GM12878 (cell line): Measurements from ENCODE around the gene CENPP. TPM values are rescaled to one million over a fixed set of nuclear protein-coding genes. Genes with fewer than 3 reads are reported as not detected.

Experiments used
- ATAC-seq: fragments of 200-7000 bp; cut with Tn5 transposase; 3 replicates; pipeline ENCODE4 v1.9.1; 2020; ENCODE audit warnings: mild to moderate bottlenecking, moderate library complexity
- BruUV-seq: library from RNA; stranded (reverse); fragments of 400-500 nt; replicated peaks from 2 replicates; lab custom pipeline; 2021; lab: Mats Ljungman, UMichigan
- CTCF ChIA-PET: fragments of 300-600 bp; sonication (Branson Sonifier 250); formaldehyde crosslinking; extraction: SDS; loops from one replicate; lab custom pipeline; 2021; ENCODE audit warnings: inconsistent platforms; lab: Yijun Ruan, JAX
- POLR2A ChIA-PET: fragments of 350-600 bp; formaldehyde crosslinking; extraction: SDS; loops from one replicate; lab custom pipeline; 2021; ENCODE audit warnings: inconsistent platforms; lab: Charles Lee
- RAD21 ChIA-PET: fragments of 300-600 bp; sonication (Branson Sonifier 250); formaldehyde crosslinking; loops from one replicate; lab custom pipeline; 2023; ENCODE audit warnings: antibody characterized with exemption; ENCODE audit not compliant: unreplicated experiment; lab: Charles Lee
- SMC1A ChIA-PET: fragments of 300-600 bp; sonication (Branson Sonifier 250); formaldehyde crosslinking; loops from one replicate; lab custom pipeline; 2023; ENCODE audit not compliant: unreplicated experiment, uncharacterized antibody; lab: Charles Lee
- DNase-seq: peaks from one replicate; pipeline ENCODE4 v3.0.0-alpha.2; 2011; ENCODE audit warnings: low read depth, low spot score
- FAIRE-seq: peaks from 3 replicates; lab custom pipeline; 2011; peaks lifted over from hg19 to GRCh38; lab: Jason Lieb, UNC
- H2AFZ ChIP-seq: 2 replicates; pipeline ENCODE4 v1.6.0; 2011; ENCODE audit warnings: low read depth, low read length, control low read depth; ENCODE audit not compliant: control insufficient read depth
- H3K27ac ChIP-seq: 2 replicates; pipeline ENCODE4 v1.5.1; 2011; ENCODE audit warnings: control low read depth; ENCODE audit not compliant: control insufficient read depth, insufficient read depth
- H3K27me3 ChIP-seq, 2 experiments: replicated peaks in 1 of 2; 2 replicates each; pipeline versions ENCODE4 v1.6.0 to v1.6.1; 2011; ENCODE audit warnings: low read length in 1 of 2; ENCODE audit not compliant: control insufficient read depth in 2 of 2, insufficient read depth in 2 of 2
- H3K36me3 ChIP-seq, 2 experiments: 2 replicates each; pipeline ENCODE4 v1.5.1; 2011; ENCODE audit warnings: low read length in 1 of 2; ENCODE audit not compliant: control insufficient read depth in 2 of 2, insufficient read depth in 2 of 2
- H3K4me1 ChIP-seq: 2 replicates; pipeline ENCODE4 v1.6.1; 2011; ENCODE audit warnings: mild to moderate bottlenecking, low read length, moderate library complexity, mixed read lengths; ENCODE audit not compliant: control insufficient read depth, insufficient read depth
- H3K4me2 ChIP-seq: 2 replicates; pipeline ENCODE4 v1.6.0; 2011; ENCODE audit warnings: control low read depth; ENCODE audit not compliant: control insufficient read depth, insufficient read depth
- H3K4me3 ChIP-seq: fragments of 200-600 bp; sonication (generic); 2 replicates; pipeline ENCODE4 v1.5.1; 2016
- H3K79me2 ChIP-seq: 2 replicates; pipeline ENCODE4 v1.6.0; 2011; ENCODE audit warnings: low read length; ENCODE audit not compliant: control insufficient read depth, insufficient read depth
- H3K9ac ChIP-seq: 2 replicates; pipeline ENCODE4 v1.8.0; 2011; ENCODE audit warnings: low read length, control low read depth, mixed read lengths; ENCODE audit not compliant: control insufficient read depth, insufficient read depth
- H3K9me3 ChIP-seq: replicated peaks from 3 replicates; pipeline ENCODE4 v1.5.1; 2011; ENCODE audit warnings: mild to moderate bottlenecking, low read length; ENCODE audit not compliant: control insufficient read depth, insufficient read depth
- H4K20me1 ChIP-seq: 2 replicates; pipeline ENCODE4 v1.6.0; 2011; ENCODE audit not compliant: control insufficient read depth, insufficient read depth
- CBX3 ChIP-seq: fragments of 200-600 bp; sonication (generic); IDR thresholded peaks from 2 replicates; pipeline ENCODE4 v1.6.1; 2016; ENCODE audit warnings: low read depth, borderline replicate concordance
- CHD2 ChIP-seq: IDR thresholded peaks from 2 replicates; pipeline ENCODE4 v1.6.1; 2011; ENCODE audit warnings: low read depth, low read length, improper control_type of control experiment, borderline replicate concordance
- EP300 ChIP-seq, 2 experiments: fragments of 150-350 bp in 1 of 2; IDR thresholded peaks; 2 replicates each; pipeline ENCODE4 v1.6.1; 2011 to 2012; ENCODE audit warnings: low read depth in 2 of 2, low read length in 2 of 2, borderline replicate concordance in 1 of 2, improper control_type of control experiment in 1 of 2, inconsistent platforms in 1 of 2; ENCODE audit not compliant: control insufficient read depth in 1 of 2
- ETV6 ChIP-seq, 2 experiments: fragments of 450-650 bp in 1 of 2; IDR thresholded peaks in 1 of 2; conservative IDR thresholded peaks in 1 of 2; 2 replicates each; pipeline ENCODE4 v1.6.1; 2014; ENCODE audit warnings: antibody characterized with exemption in 1 of 2, borderline replicate concordance in 1 of 2, low read depth in 1 of 2, mild to moderate bottlenecking in 1 of 2, moderate library complexity in 1 of 2
- JUNB ChIP-seq: IDR thresholded peaks from 2 replicates; pipeline ENCODE4 v1.6.1; 2016; ENCODE audit warnings: antibody characterized with exemption, mild to moderate bottlenecking
- JUND ChIP-seq: IDR thresholded peaks from 2 replicates; pipeline ENCODE4 v1.6.1; 2012; ENCODE audit warnings: low read depth, mild to moderate bottlenecking, low read length, improper control_type of control experiment, moderate library complexity
- POLR2A ChIP-seq: IDR thresholded peaks from 2 replicates; pipeline ENCODE4 v1.6.1; 2011; ENCODE audit warnings: low read depth, mild to moderate bottlenecking, low read length
- POLR2AphosphoS2 ChIP-seq: IDR thresholded peaks from 2 replicates; pipeline ENCODE4 v1.6.1; 2011; ENCODE audit warnings: low read depth, mild to moderate bottlenecking, low read length, improper control_type of control experiment, moderate library complexity
- RBBP5 ChIP-seq: fragments of 200-600 bp; sonication (generic); conservative IDR thresholded peaks from 2 replicates; pipeline ENCODE4 v1.6.1; 2016
- RCOR1 ChIP-seq: conservative IDR thresholded peaks from 2 replicates; pipeline ENCODE4 v1.6.1; 2012; ENCODE audit warnings: low read depth, low read length, improper control_type of control experiment
- RFX5 ChIP-seq: IDR thresholded peaks from 2 replicates; pipeline ENCODE4 v1.6.1; 2011; ENCODE audit warnings: low read depth, low read length, improper control_type of control experiment
- SPI1 ChIP-seq: IDR thresholded peaks from 2 replicates; pipeline ENCODE4 v1.6.1; 2011; ENCODE audit warnings: low read depth, mild to moderate bottlenecking, low read length, moderate library complexity, borderline replicate concordance; ENCODE audit not compliant: insufficient read depth
- ZBTB4 ChIP-seq: fragments of 450-650 bp; formaldehyde crosslinking; IDR thresholded peaks from 2 replicates; pipeline ENCODE4 v1.4.0; 2022; ENCODE audit warnings: mild to moderate bottlenecking, moderate library complexity
- ZNF24 ChIP-seq: fragments of 450-650 bp; IDR thresholded peaks from 2 replicates; pipeline ENCODE4 v1.6.1; 2017; ENCODE audit warnings: antibody characterized with exemption, mild to moderate bottlenecking
- WGBS: methylation state at CpG from one replicate; pipeline ENCODE4 v1.1.6; 2016; ENCODE audit warnings: low lambda C conversion rate; ENCODE audit not compliant: insufficient replicate concordance, insufficient coverage; ENCODE audit errors: missing lambda C conversion rate; 5-methylcytosine and 5-hydroxymethylcytosine counted together
- in situ Hi-C: fragments of 300-500 bp; cut with MboI; formaldehyde crosslinking; loops from 9 replicates; pipeline ENCODE4 v1.14.3; 2018; ENCODE audit warnings: mixed read lengths
- intact Hi-C: fragments of 100-400 bp; cut with micrococcal nuclease; formaldehyde crosslinking; loops from one replicate; pipeline ENCODE4 v1.14.2; 2022; ENCODE audit not compliant: unreplicated experiment
- polyA plus RNA-seq, 11 experiments: library from polyadenylated mRNA; depleted of rRNA in 4 of 11; unstranded in 6 of 11; stranded (reverse) in 5 of 11; fragments of >200 nt; fragmentation: Nextera tagmentation in 4 of 11; fragmentation: Illumina TruSeq in 1 of 11; extraction: Ambion mirVana in 4 of 11; extraction: Trizol in 1 of 11; gene quantifications; 1 replicate in 1 of 11; 2 replicates in 10 of 11; pipeline versions ENCODE4 v1.2.1 to v1.2.3, GENCODE V29; 2011 to 2016; ENCODE audit warnings: inconsistent platforms in 2 of 11, missing spikeins in 2 of 11, low read depth in 1 of 11
- total RNA-seq, 4 experiments: library from RNA; depleted of rRNA in 3 of 4; stranded (reverse); fragments of >200 nt in 3 of 4; fragmentation: Illumina TruSeq in 1 of 4; extraction: Trizol in 1 of 4; gene quantifications; 2 replicates each; pipeline versions ENCODE4 v1.2.1 to v1.2.3, GENCODE V29; 2013 to 2021
- TF ChIP-seq, protein P1 (sequence below): fragments of 450-650 bp; IDR thresholded peaks from 2 replicates; pipeline ENCODE4 v1.6.1; 2017; ENCODE audit warnings: low read depth, mild to moderate bottlenecking, moderate library complexity

Gene CENPP
- total and polyA plus RNA-seq, 10 of the 15 experiments (the other 5 are each of a cell fraction or from before 2014, with no cell fraction given): 9.4 to 31.4 (median 19.8) TPM

DNA sequence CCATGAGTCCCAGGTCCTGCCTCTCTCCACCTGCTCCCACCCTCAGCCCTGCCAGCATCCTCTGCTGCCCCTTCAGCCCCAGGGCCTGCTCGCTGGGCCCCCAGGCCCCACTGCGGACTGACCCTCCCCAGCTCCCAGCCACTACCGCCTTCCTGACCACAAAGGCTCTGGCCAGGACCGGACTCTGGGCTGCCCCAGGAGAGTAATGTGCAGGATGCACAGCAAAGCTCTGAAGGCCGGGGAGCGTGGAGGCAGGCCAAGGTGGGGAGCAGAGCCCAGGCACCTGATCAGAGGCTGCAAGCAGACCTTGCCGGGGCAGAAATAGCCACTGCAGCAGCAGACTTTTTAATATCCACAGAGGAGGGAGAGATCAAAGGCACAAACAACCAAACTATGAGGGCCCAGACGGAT, 316.3 kb downstream of the CENPP start:
- FAIRE-seq (no peak), ATAC-seq (no peak), DNase-seq (no peak)
- Histone ChIP-seq H3K4me3 (no peak overlapping the region), H3K4me2 (no peak overlapping the region), H3K27me3 (no peaks in the 10 kb centered on the region), H3K79me2 (no peaks in the 10 kb centered on the region), H3K36me3 (peaks cover 15 to 36% of the 10 kb centered on the region in 2 experiments), H2AFZ (no peak overlapping the region), H3K9ac (no peak overlapping the region), H3K27ac (no peak overlapping the region), H3K9me3 (no peaks in the 10 kb centered on the region; the same call in 2 of the 3 replicates), H3K4me1 (no peaks in the 10 kb centered on the region), H4K20me1 (no peaks in the 10 kb centered on the region; the same call in 1 of the 2 replicates)
- RAD21 ChIA-PET: no interaction called here
- SMC1A ChIA-PET: no interaction called here
- POLR2A ChIA-PET: interaction anchor here (0.6 kb wide), 1 partner anchor 10 kb away, joined by 8 read pairs; no protein-coding TSS in a partner anchor
- CTCF ChIA-PET: no interaction called here
- intact Hi-C loops (no loop called here), in situ Hi-C loops (no loop called here)
- WGBS: 88% methylated on average over 8 of the region's 8 CpGs
- TF ChIP-seq RFX5 (no peak), ETV6 (conservative IDR thresholded peaks at IDR 0.05 in 1 of 2, IDR thresholded peaks at IDR 0.05 in 1 of 2; ENCODE audit: borderline replicate concordance in 1 of 2, low read depth in 1 of 2) (no peak), POLR2A (no peak), JUND (no peak), RBBP5 (no peak), POLR2AphosphoS2 (no peak), CBX3 (no peak), RCOR1 (no peak), CHD2 (no peak), JUNB (no peak), ZBTB4 (CRISPR knock-in tag) (no peak), SPI1 (no peak), EP300 (IDR thresholded peaks at IDR 0.05; ENCODE audit: borderline replicate concordance in 1 of 2, control insufficient read depth in 1 of 2, low read depth in 2 of 2, low read length in 2 of 2) (no peak), ZNF24 (no peak)
- TF ChIP-seq, protein P1, sequence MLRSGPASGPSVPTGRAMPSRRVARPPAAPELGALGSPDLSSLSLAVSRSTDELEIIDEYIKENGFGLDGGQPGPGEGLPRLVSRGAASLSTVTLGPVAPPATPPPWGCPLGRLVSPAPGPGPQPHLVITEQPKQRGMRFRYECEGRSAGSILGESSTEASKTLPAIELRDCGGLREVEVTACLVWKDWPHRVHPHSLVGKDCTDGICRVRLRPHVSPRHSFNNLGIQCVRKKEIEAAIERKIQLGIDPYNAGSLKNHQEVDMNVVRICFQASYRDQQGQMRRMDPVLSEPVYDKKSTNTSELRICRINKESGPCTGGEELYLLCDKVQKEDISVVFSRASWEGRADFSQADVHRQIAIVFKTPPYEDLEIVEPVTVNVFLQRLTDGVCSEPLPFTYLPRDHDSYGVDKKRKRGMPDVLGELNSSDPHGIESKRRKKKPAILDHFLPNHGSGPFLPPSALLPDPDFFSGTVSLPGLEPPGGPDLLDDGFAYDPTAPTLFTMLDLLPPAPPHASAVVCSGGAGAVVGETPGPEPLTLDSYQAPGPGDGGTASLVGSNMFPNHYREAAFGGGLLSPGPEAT: no peak
- BruUV-seq: no TSS peak
